Hair follicular keratinocyte (primary cell): ENCODE measurements around the gene SYTL5. TPM values are rescaled to one million over a fixed set of nuclear protein-coding genes. Genes with fewer than 3 reads are reported as not detected.

ENCODE experiments used
- total RNA-seq: library from RNA; depleted of rRNA; stranded (reverse); fragments of >200 nt; gene quantifications from 2 replicates; pipeline ENCODE4 v1.2.3, GENCODE V29; 2015

Gene SYTL5
- 0.04 and 0.08 TPM in 2 replicates for total RNA-seq

DNA sequence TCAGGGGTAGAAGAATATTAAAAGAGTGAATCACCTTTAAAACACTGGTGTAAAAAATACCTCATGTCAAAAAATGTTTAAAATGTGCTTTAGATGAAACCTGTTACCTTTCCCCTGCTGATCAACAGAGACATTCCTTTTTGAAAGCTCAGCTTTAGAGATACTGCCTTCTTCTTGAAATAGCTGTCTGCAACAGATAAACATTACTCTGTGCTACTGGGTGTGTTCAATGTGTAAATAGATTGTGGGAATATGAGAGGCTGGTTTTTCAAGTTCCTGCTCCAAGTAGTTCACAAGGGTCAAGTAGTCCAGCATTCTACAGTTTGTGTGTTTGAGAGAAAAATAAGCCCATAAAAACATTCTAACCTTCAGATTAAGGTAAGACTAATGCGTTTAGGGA, at the start of gene SYTL5:
TSS of gene SYTL5 (plus strand) at position 263 of the 400 bp plus-strand sequence. CDS start 27,337 bp downstream, outside the sequence.

Other genes starting within 250 kb of the SYTL5 start
- gene CYBB, start 226.5 kb upstream of the SYTL5 start, total RNA-seq = not detected in 2 replicates
- 22.8 and 36.4 TPM in 2 replicates for gene DYNLT3, start 159.0 kb upstream of the SYTL5 start, total RNA-seq
- gene SRPX, start 214.3 kb downstream of the SYTL5 start, total RNA-seq = 95.2 and 133 TPM in 2 replicates